IMR-90 (cell line): ENCODE measurements around the gene BTBD1.

Experiments used
- BHLHE40 ChIP-seq: fragments of 150-350 bp; IDR thresholded peaks from 2 replicates; pipeline ENCODE4 v1.6.1; 2016; ENCODE audit warnings: mild to moderate bottlenecking, low read depth, low read length
- CTCF ChIP-seq: conservative IDR thresholded peaks from 2 replicates; pipeline ENCODE4 v1.5.1; 2012; ENCODE audit warnings: mild to moderate bottlenecking, low read depth, low read length, improper control_type of control experiment
- POLR2A ChIP-seq: IDR thresholded peaks from 2 replicates; pipeline ENCODE4 v1.6.1; 2012; ENCODE audit warnings: mild to moderate bottlenecking, low read depth, low read length

GRCh38 chr15:82986442-82986780 lies 80.6 kb downstream of the BTBD1 start:
- TF ChIP-seq CTCF (no peak), BHLHE40 (no peak), POLR2A (no peak)
